Endothelial cell of umbilical vein (primary cell): ENCODE results near the gene RRP1B. TPM values are rescaled to one million over a fixed set of nuclear protein-coding genes. Genes with fewer than 3 reads are reported as not detected.
"Not testable (repeated sequence)": the region's sequence is repeated elsewhere in the genome, so short reads cannot be mapped to it uniquely, and the experiment has no call there.

Source experiments
- BruUV-seq: library from RNA; stranded (reverse); fragments of 400-500 nt; replicated peaks from 2 replicates; lab custom pipeline; 2021; lab: Mats Ljungman, UMichigan
- CTCF ChIA-PET: fragments of 300-600, 350-600 bp; sonication (Branson Sonifier 250); formaldehyde crosslinking; loops from one replicate; lab custom pipeline; 2021; ENCODE audit warnings: antibody characterized with exemption, inconsistent platforms; lab: Charles Lee
- POLR2A ChIA-PET: fragments of 300-600, 350-600 bp; sonication (Branson Sonifier 250); formaldehyde crosslinking; loops from one replicate; lab custom pipeline; 2021; ENCODE audit warnings: antibody characterized with exemption, inconsistent platforms; lab: Charles Lee
- DNase-seq: peaks from one replicate; pipeline ENCODE4 v3.0.0-alpha.2; 2011; ENCODE audit warnings: low read depth, low spot score
- FAIRE-seq: peaks from 2 replicates; lab custom pipeline; 2011; peaks lifted over from hg19 to GRCh38; lab: Jason Lieb, UNC
- H2AFZ ChIP-seq: 2 replicates; pipeline ENCODE4 v1.6.0; 2012; ENCODE audit warnings: low read depth, low read length, control low read depth, inconsistent platforms
- H3K27ac ChIP-seq: 2 replicates; pipeline ENCODE4 v1.5.1; 2011; ENCODE audit warnings: low read depth, mild to moderate bottlenecking, control low read depth, low read length, moderate library complexity; ENCODE audit not compliant: insufficient read depth
- H3K27me3 ChIP-seq, 2 experiments: 2 replicates each; pipeline versions ENCODE4 v1.6.0 to v1.6.1; 2011; ENCODE audit warnings: low read length in 2 of 2, mixed read lengths in 1 of 2; ENCODE audit not compliant: control insufficient read depth in 2 of 2, insufficient read depth in 2 of 2
- H3K36me3 ChIP-seq, 2 experiments: 2 replicates in 1 of 2; 3 replicates in 1 of 2; pipeline ENCODE4 v1.5.1; 2011; ENCODE audit warnings: low read length in 2 of 2, mild to moderate bottlenecking in 1 of 2, moderate library complexity in 1 of 2; ENCODE audit not compliant: control insufficient read depth in 2 of 2, insufficient read depth in 2 of 2; ENCODE audit errors: extremely low read depth in 1 of 2
- H3K4me1 ChIP-seq: 3 replicates; pipeline ENCODE4 v1.5.1; 2011; ENCODE audit warnings: mild to moderate bottlenecking, low read length; ENCODE audit not compliant: control insufficient read depth, insufficient read depth; ENCODE audit errors: extremely low read depth
- H3K4me2 ChIP-seq: 2 replicates; pipeline ENCODE4 v1.6.1; 2011; ENCODE audit warnings: low read length, control low read depth, mixed read lengths; ENCODE audit not compliant: insufficient read depth
- H3K4me3 ChIP-seq, 3 experiments: fragments of 200-600 bp in 1 of 3; sonication (generic), shearing (Covaris generic) in 1 of 3; replicated peaks in 1 of 3; 2 replicates each; pipeline ENCODE4 v1.5.1; 2011 to 2016; ENCODE audit warnings: control low read depth in 3 of 3, low read length in 3 of 3, mild to moderate bottlenecking in 2 of 3, inconsistent platforms in 1 of 3, low read depth in 1 of 3, moderate library complexity in 1 of 3; ENCODE audit not compliant: insufficient read depth in 1 of 3
- H3K79me2 ChIP-seq: 2 replicates; pipeline ENCODE4 v1.6.0; 2012; ENCODE audit warnings: low read length, inconsistent platforms; ENCODE audit not compliant: control insufficient read depth, insufficient read depth
- H3K9ac ChIP-seq: replicated peaks from 2 replicates; pipeline ENCODE3; 2011; ENCODE audit warnings: low read length, control low read depth; ENCODE audit not compliant: insufficient read depth; ENCODE audit errors: extremely low read depth
- H3K9me1 ChIP-seq: replicated peaks from 3 replicates; pipeline ENCODE4 v1.6.0; 2011; ENCODE audit warnings: mild to moderate bottlenecking, low read length; ENCODE audit not compliant: control insufficient read depth, insufficient read depth; ENCODE audit errors: extremely low read depth
- H3K9me3 ChIP-seq: replicated peaks from 2 replicates; pipeline ENCODE4 v1.5.1; 2012; ENCODE audit warnings: low read length, inconsistent platforms; ENCODE audit not compliant: control insufficient read depth, insufficient read depth
- H4K20me1 ChIP-seq: replicated peaks from 2 replicates; pipeline ENCODE3; 2011; ENCODE audit warnings: mild to moderate bottlenecking, low read length; ENCODE audit not compliant: control insufficient read depth, insufficient read depth; ENCODE audit errors: extremely low read depth
- FOS ChIP-seq: IDR thresholded peaks from 2 replicates; pipeline ENCODE4 v1.6.1; 2011; ENCODE audit warnings: mild to moderate bottlenecking, low read length, moderate library complexity, borderline replicate concordance; ENCODE audit not compliant: insufficient read depth
- JUN ChIP-seq: IDR thresholded peaks from 2 replicates; pipeline ENCODE4 v1.6.1; 2011; ENCODE audit warnings: borderline replicate concordance, low read depth; ENCODE audit not compliant: insufficient read length, insufficient read depth
- MYC ChIP-seq: IDR thresholded peaks from one replicate; pipeline ENCODE4 v1.6.1; 2011; ENCODE audit warnings: mild to moderate bottlenecking, low read depth, low read length
- POLR2AphosphoS5 ChIP-seq: IDR thresholded peaks from 2 replicates; pipeline ENCODE4 v1.6.1; 2012; ENCODE audit warnings: low read depth, mild to moderate bottlenecking, control low read depth, low read length, moderate library complexity; ENCODE audit not compliant: insufficient read depth
- dilution Hi-C: fragments of 300-500 bp; cut with MboI; formaldehyde crosslinking; loops from one replicate; pipeline ENCODE4 v1.15.0; 2019; ENCODE audit warnings: low sequenced_read_pairs; ENCODE audit not compliant: extremely low pct_ligation_motif_present
- intact Hi-C: fragments of 100-400 bp; cut with micrococcal nuclease; formaldehyde crosslinking; loops from one replicate; pipeline ENCODE4 v1.10.0; 2022
- polyA plus RNA-seq, 4 experiments: library from polyadenylated mRNA; depleted of rRNA in 3 of 4; stranded (reverse) in 3 of 4; unstranded in 1 of 4; fragments of >200 nt; gene quantifications; 2 replicates each; pipeline versions ENCODE4 v1.2.1 to v1.2.3, GENCODE V29; 2011 to 2012; ENCODE audit warnings: missing spikeins in 1 of 4
- total RNA-seq: library from RNA; stranded (reverse); gene quantifications from 2 replicates; pipeline ENCODE4 v1.2.3, GENCODE V29; 2021
- TF ChIP-seq, protein P1 (sequence below): IDR thresholded peaks from 2 replicates; pipeline ENCODE4 v1.6.1; 2011; ENCODE audit not compliant: insufficient read depth, insufficient read length
- TF ChIP-seq, protein P2 (sequence below), 2 donors: IDR thresholded peaks; 1 replicate in 1 of 2; 2 replicates in 1 of 2; pipeline ENCODE4 v1.5.1; 2011; ENCODE audit warnings: low read length in 2 of 2, mild to moderate bottlenecking in 2 of 2, moderate library complexity in 2 of 2, control low read depth in 1 of 2, inconsistent platforms in 1 of 2, low read depth in 1 of 2; ENCODE audit not compliant: insufficient read depth in 1 of 2; ENCODE audit errors: extremely low read depth in 1 of 2

Gene RRP1B
- total and polyA plus RNA-seq, 2 donors (not counting 3 experiments of a cell fraction or from before 2014, with no cell fraction given) = 13.0 to 39.9 TPM

DNA sequence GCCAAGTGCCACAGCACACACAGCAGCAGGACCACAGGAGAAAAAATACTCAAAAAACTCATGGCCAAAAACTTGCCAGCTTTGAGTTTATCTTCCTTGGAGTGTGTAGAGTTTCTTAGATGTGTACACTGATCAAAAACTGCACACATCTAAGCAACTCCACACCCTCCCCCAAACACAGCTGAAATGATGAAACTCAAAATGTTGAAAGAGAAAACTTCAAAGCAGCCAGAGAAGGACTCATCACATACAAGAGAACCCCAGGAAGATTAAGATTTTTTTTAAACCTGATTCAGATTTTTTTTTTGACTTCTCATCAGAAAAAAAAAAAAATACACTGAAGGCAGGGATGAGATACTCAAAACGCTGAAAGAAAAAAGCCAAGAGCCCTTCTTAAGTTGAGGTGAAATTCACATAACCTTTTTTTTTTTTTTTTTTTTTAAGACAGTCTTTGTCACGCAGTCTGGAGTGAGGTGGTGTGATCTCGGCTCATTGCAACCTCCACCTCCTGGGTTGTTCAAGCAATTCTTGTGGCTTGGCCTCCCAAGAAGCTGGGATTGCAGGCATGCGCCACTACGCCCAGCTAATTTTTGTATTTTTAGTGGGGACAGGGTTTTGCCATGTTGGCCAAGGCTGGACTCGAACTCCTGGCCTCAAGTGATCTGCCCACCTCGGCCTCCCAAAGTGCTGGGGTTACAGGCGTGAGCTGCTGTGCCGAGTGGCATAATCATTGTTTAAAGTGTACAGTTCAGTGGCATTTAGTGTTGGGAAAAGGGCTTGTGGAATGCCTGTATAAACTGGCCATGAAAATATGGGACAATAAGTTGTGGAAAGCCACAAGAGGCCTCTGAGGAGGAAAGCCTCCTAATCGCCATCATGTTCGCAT is 38.6 kb downstream of the RRP1B start:
- H3K9ac ChIP-seq = no peak overlapping the region
- H4K20me1 ChIP-seq = no peaks in the 10 kb centered on the region
- H2AFZ ChIP-seq = no peak overlapping the region
- POLR2A ChIA-PET = no interaction called here
- dilution Hi-C loops = no loop called here
- CTCF ChIA-PET = no interaction called here
- no peaks in the 10 kb centered on the region for H3K27me3 ChIP-seq
- H3K79me2 ChIP-seq = no peaks in the 10 kb centered on the region
- TF ChIP-seq, protein P1, sequence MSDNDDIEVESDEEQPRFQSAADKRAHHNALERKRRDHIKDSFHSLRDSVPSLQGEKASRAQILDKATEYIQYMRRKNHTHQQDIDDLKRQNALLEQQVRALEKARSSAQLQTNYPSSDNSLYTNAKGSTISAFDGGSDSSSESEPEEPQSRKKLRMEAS = no peak
- TF ChIP-seq MYC (no peak), FOS (no peak), POLR2AphosphoS5 (no peak), JUN (no peak)
- TF ChIP-seq, protein P2, sequence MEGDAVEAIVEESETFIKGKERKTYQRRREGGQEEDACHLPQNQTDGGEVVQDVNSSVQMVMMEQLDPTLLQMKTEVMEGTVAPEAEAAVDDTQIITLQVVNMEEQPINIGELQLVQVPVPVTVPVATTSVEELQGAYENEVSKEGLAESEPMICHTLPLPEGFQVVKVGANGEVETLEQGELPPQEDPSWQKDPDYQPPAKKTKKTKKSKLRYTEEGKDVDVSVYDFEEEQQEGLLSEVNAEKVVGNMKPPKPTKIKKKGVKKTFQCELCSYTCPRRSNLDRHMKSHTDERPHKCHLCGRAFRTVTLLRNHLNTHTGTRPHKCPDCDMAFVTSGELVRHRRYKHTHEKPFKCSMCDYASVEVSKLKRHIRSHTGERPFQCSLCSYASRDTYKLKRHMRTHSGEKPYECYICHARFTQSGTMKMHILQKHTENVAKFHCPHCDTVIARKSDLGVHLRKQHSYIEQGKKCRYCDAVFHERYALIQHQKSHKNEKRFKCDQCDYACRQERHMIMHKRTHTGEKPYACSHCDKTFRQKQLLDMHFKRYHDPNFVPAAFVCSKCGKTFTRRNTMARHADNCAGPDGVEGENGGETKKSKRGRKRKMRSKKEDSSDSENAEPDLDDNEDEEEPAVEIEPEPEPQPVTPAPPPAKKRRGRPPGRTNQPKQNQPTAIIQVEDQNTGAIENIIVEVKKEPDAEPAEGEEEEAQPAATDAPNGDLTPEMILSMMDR (IDR thresholded peaks at IDR 0.05; ENCODE audit: extremely low read depth in 1 of 2, insufficient read depth in 1 of 2, low read depth in 1 of 2, low read length in 2 of 2) = no peak
- H3K9me1 ChIP-seq = no peaks in the 10 kb centered on the region
- H3K4me3 ChIP-seq = no peak overlapping the region
- BruUV-seq = no TSS peak
- peaks cover 2 to 13% of the 10 kb centered on the region in 2 experiments for H3K36me3 ChIP-seq
- no peak overlapping the region for H3K27ac ChIP-seq
- intact Hi-C loops = no loop called here
- no peak overlapping the region for H3K4me2 ChIP-seq
- no peaks in the 10 kb centered on the region for H3K4me1 ChIP-seq
- no peak for FAIRE-seq
- no peaks in the 10 kb centered on the region for H3K9me3 ChIP-seq
- no peak for DNase-seq

DNA sequence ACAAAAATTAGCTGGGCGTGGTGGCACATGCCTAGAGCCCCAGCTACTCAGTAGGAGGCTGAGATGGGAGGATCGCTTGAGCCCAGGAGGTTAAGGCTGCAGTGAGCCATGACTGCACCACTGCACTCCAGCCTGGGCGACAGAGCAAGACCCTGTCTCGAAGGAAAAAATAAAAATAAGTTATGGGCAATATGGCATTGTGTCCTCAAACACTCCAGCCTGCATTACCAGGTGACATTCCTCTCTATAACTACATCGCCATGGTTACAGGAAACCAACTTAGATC is 40.1 kb downstream of the RRP1B start:
- intact Hi-C loops, BruUV-seq, H3K27ac ChIP-seq, CTCF ChIA-PET, dilution Hi-C loops, H3K9ac ChIP-seq, H3K27me3 ChIP-seq, FAIRE-seq, H2AFZ ChIP-seq, DNase-seq, H3K36me3 ChIP-seq, H4K20me1 ChIP-seq, H3K4me1 ChIP-seq, H3K4me3 ChIP-seq, H3K9me1 ChIP-seq, H3K79me2 ChIP-seq, H3K9me3 ChIP-seq, H3K4me2 ChIP-seq: not testable (repeated sequence)
- POLR2A ChIA-PET = interaction anchor here (0.5 kb wide), 1 partner anchor 67 kb away, joined by 6 read pairs; no protein-coding TSS in a partner anchor
